RWPE1 (cell line): Measurements from ENCODE around the gene RAD9A.

Source experiments
- CTCF ChIA-PET: fragments of 350-600 bp; sonication (Branson Sonifier 250); formaldehyde crosslinking; extraction: SDS; loops from one replicate; lab custom pipeline; 2021; lab: Yijun Ruan, JAX
- POLR2A ChIA-PET: fragments of 400-600 bp; formaldehyde crosslinking; extraction: SDS; loops from one replicate; lab custom pipeline; 2020; ENCODE audit warnings: antibody characterized with exemption; ENCODE audit not compliant: low non-redundant PET; lab: Yijun Ruan, JAX
- DNase-seq: peaks from one replicate; pipeline ENCODE4 v3.0.0; 2012; ENCODE audit warnings: low spot score
- H3K27ac ChIP-seq: fragments of 450-650 bp; 2 replicates; pipeline ENCODE4 v1.5.1; 2017
- CTCF ChIP-seq: fragments of 450-650 bp; conservative IDR thresholded peaks from 2 replicates; pipeline ENCODE4 v1.5.1; 2017; ENCODE audit warnings: low read depth, mild to moderate bottlenecking

RAD9A gene

GRCh38 chr11:67434395-67434881, 42.7 kb downstream of the RAD9A start:
- ChIA-PET CTCF (no interaction called here), POLR2A (no interaction called here)
- no peak for TF ChIP-seq CTCF
- H3K27ac ChIP-seq = peak overlapping the region; percentile 87
- no peak for DNase-seq

GRCh38 chr11:67435031-67435726, 43.4 kb downstream of the RAD9A start:
- no peak for DNase-seq
- no peak for TF ChIP-seq CTCF
- CTCF ChIA-PET = no interaction called here
- POLR2A ChIA-PET = no interaction called here
- H3K27ac ChIP-seq = peak overlapping the region; percentile 87

GRCh38 chr11:67435727-67436458, 44.1 kb downstream of the RAD9A start:
- ChIA-PET CTCF (no interaction called here), POLR2A (no interaction called here)
- TF ChIP-seq CTCF = no peak
- DNase-seq = no peak
- H3K27ac ChIP-seq = peak overlapping the region; percentile 87

GRCh38 chr11:67436459-67437081, 44.8 kb downstream of the RAD9A start:
- POLR2A ChIA-PET = interaction anchor here (0.7 kb wide), 1 partner anchor 36 kb away, joined by 3 read pairs; no protein-coding TSS in a partner anchor
- H3K27ac ChIP-seq = peak overlapping the region; percentile 87
- DNase-seq = no peak
- TF ChIP-seq CTCF = no peak
- CTCF ChIA-PET = interaction anchor here (0.6 kb wide), 1 partner anchor 523 kb away, joined by 3 read pairs; no protein-coding TSS in a partner anchor

GRCh38 chr11:67437082-67437808, 45.5 kb downstream of the RAD9A start, which contains the start of gene PTPRCAP:
Gene PTPRCAP, minus strand, starts transcription at chr11:67437682. Its CDS starts 63 bp downstream, at chr11:67437619.
- DNase-seq = no peak
- peak within 1 kb of the TSS; percentile 87 for H3K27ac ChIP-seq
- CTCF ChIA-PET = interaction anchor here (0.6 to 1.2 kb wide), 3 partner anchors 68 to 524 kb away, joined by 3 read pairs; partner anchors contain the start of gene PITPNM1
- POLR2A ChIA-PET = interaction anchor here (0.7 kb wide), 1 partner anchor 36 kb away, joined by 3 read pairs; no protein-coding TSS in a partner anchor
- no peak for TF ChIP-seq CTCF
